Measurements from ENCODE around the gene ZNF777. TPM values are rescaled to one million over a fixed set of nuclear protein-coding genes. Genes with fewer than 3 reads are reported as not detected.
"Not testable (repeated sequence)": the region's sequence is repeated elsewhere in the genome, so short reads cannot be mapped to it uniquely, and the experiment has no call there.

ZNF777 gene
- total RNA-seq, 1 donor from 2014 or later = 17.6 TPM

GRCh38 chr7:149448961-149449360, 11.9 kb downstream of the ZNF777 start:
- H3K4me3 Mint-ChIP-seq = no peak overlapping the region
- peak; percentile 36 for DNase-seq (ENCODE audit: extremely low spot score, unreplicated experiment)
- peaks cover 26% of the 10 kb centered on the region for H3K36me3 Mint-ChIP-seq
- TF ChIP-seq CTCF (conservative IDR thresholded peaks at IDR 0.05) = no peak
- no peak overlapping the region for H3K27ac Mint-ChIP-seq
- no peaks in the 10 kb centered on the region for H3K4me1 Mint-ChIP-seq (ENCODE audit: unreplicated experiment)
- no peaks in the 10 kb centered on the region for H3K27me3 Mint-ChIP-seq
- H3K9me3 Mint-ChIP-seq = no peaks in the 10 kb centered on the region

GRCh38 chr7:149446026-149446425, 14.8 kb downstream of the ZNF777 start:
- DNase-seq (ENCODE audit: extremely low spot score, unreplicated experiment) = peak; percentile 22
- H3K4me3 Mint-ChIP-seq; H3K9me3 Mint-ChIP-seq; H3K4me1 Mint-ChIP-seq (ENCODE audit: unreplicated experiment); H3K27me3 Mint-ChIP-seq; H3K27ac Mint-ChIP-seq: not testable (repeated sequence)
- peaks cover 21% of the 10 kb centered on the region for H3K36me3 Mint-ChIP-seq

GRCh38 chr7:149444287-149444686, 16.6 kb downstream of the ZNF777 start:
- H3K4me3 Mint-ChIP-seq = no peak overlapping the region
- no peak overlapping the region for H3K27ac Mint-ChIP-seq

GRCh38 chr7:149443523-149443922, 17.3 kb downstream of the ZNF777 start:
- no peaks in the 10 kb centered on the region for H3K27me3 Mint-ChIP-seq
- no peak for TF ChIP-seq CTCF (conservative IDR thresholded peaks at IDR 0.05)
- peaks cover 18% of the 10 kb centered on the region for H3K36me3 Mint-ChIP-seq
- H3K9me3 Mint-ChIP-seq = no peaks in the 10 kb centered on the region
- no peak for DNase-seq (ENCODE audit: extremely low spot score, unreplicated experiment)
- H3K4me1 Mint-ChIP-seq (ENCODE audit: unreplicated experiment) = no peaks in the 10 kb centered on the region
- no peak overlapping the region for H3K4me3 Mint-ChIP-seq
- no peak overlapping the region for H3K27ac Mint-ChIP-seq

More at GRCh38 chr7:149444287-149444686, 16.6 kb downstream of the ZNF777 start:
- no peaks in the 10 kb centered on the region for H3K27me3 Mint-ChIP-seq
- H3K36me3 Mint-ChIP-seq = peaks cover 18% of the 10 kb centered on the region
- H3K9me3 Mint-ChIP-seq = no peaks in the 10 kb centered on the region
- TF ChIP-seq CTCF (conservative IDR thresholded peaks at IDR 0.05) = no peak
- H3K4me1 Mint-ChIP-seq (ENCODE audit: unreplicated experiment) = no peaks in the 10 kb centered on the region
- peak; percentile 13 for DNase-seq (ENCODE audit: extremely low spot score, unreplicated experiment)

- H3K36me3 Mint-ChIP-seq = peaks cover 18% of the 10 kb centered on the region
- DNase-seq (ENCODE audit: extremely low spot score, unreplicated experiment) = no peak
- no peaks in the 10 kb centered on the region for H3K27me3 Mint-ChIP-seq
- no peak for TF ChIP-seq CTCF (conservative IDR thresholded peaks at IDR 0.05)
- no peak overlapping the region for H3K4me3 Mint-ChIP-seq
- no peaks in the 10 kb centered on the region for H3K9me3 Mint-ChIP-seq
- H3K27ac Mint-ChIP-seq = no peak overlapping the region
- no peaks in the 10 kb centered on the region for H3K4me1 Mint-ChIP-seq (ENCODE audit: unreplicated experiment)
Observed at GRCh38 chr7:149442924-149443323, 17.9 kb downstream of the ZNF777 start.

GRCh38 chr7:149440222-149440621, 20.6 kb downstream of the ZNF777 start:
- no peaks in the 10 kb centered on the region for H3K27me3 Mint-ChIP-seq
- no peaks in the 10 kb centered on the region for H3K9me3 Mint-ChIP-seq
- H3K36me3 Mint-ChIP-seq = peaks cover 7% of the 10 kb centered on the region
- H3K4me3 Mint-ChIP-seq = no peak overlapping the region
- no peak overlapping the region for H3K27ac Mint-ChIP-seq
- TF ChIP-seq CTCF (conservative IDR thresholded peaks at IDR 0.05) = no peak
- no peaks in the 10 kb centered on the region for H3K4me1 Mint-ChIP-seq (ENCODE audit: unreplicated experiment)
- DNase-seq (ENCODE audit: extremely low spot score, unreplicated experiment) = no peak
